Vagina (tissue), 2 donors: ENCODE measurements around the gene UBE4B. TPM values are rescaled to one million over a fixed set of nuclear protein-coding genes. Genes with fewer than 3 reads are reported as not detected.

ENCODE experiments used
- DNase-seq, 2 donors: peaks; one replicate each; pipeline ENCODE4 v3.0.0-alpha.2; 2017; ENCODE audit errors: extremely low spot score in 2 of 2
- H3K27ac ChIP-seq: fragments of 200-600 bp; sonication (generic); one replicate; pipeline ENCODE4 v1.5.1; 2019
- H3K27me3 ChIP-seq: fragments of 200-600 bp; sonication (generic); one replicate; pipeline ENCODE4 v1.5.1; 2019
- H3K36me3 ChIP-seq, 2 donors: fragments of 200-600 bp; sonication (generic); one replicate each; pipeline ENCODE4 v1.5.1; 2017 to 2019
- H3K4me1 ChIP-seq: fragments of 200-600 bp; sonication (generic); one replicate; pipeline ENCODE4 v1.5.1; 2019
- H3K4me3 ChIP-seq, 2 donors: fragments of 200-600 bp; sonication (generic); 1 replicate in 1 of 2; 2 replicates in 1 of 2; pipeline ENCODE4 v1.5.1; 2016 to 2019
- H3K9me3 ChIP-seq: fragments of 200-600 bp; sonication (generic); one replicate; pipeline ENCODE4 v1.5.1; 2019
- CTCF ChIP-seq, 3 experiments: fragments of 450-650 bp in 2 of 3; fragments of 200-600 bp in 1 of 3; sonication (generic) in 1 of 3; IDR thresholded peaks; one replicate each; pipeline ENCODE4 v1.5.1; 2017 to 2019; ENCODE audit warnings: antibody characterized with exemption in 3 of 3, mild to moderate bottlenecking in 2 of 3, moderate library complexity in 2 of 3
- POLR2A ChIP-seq, 2 donors: fragments of 450-650 bp; IDR thresholded peaks; one replicate each; pipeline ENCODE4 v1.6.1; 2017; ENCODE audit warnings: antibody characterized with exemption in 2 of 2, mild to moderate bottlenecking in 2 of 2, moderate library complexity in 2 of 2
- POLR2AphosphoS5 ChIP-seq, 2 donors: sonication (generic); formaldehyde crosslinking; IDR thresholded peaks; one replicate each; pipeline ENCODE4 v1.9.0; 2017; ENCODE audit warnings: antibody characterized with exemption in 2 of 2, mild to moderate bottlenecking in 2 of 2, low read depth in 1 of 2; ENCODE audit not compliant: insufficient read depth in 1 of 2
- intact Hi-C: fragments of 100-400 bp; cut with DNase I; formaldehyde crosslinking; loops from one replicate; pipeline ENCODE4 v1.15.1; 2023
- total RNA-seq: library from RNA; depleted of rRNA; stranded (reverse); fragments of >200 nt; gene quantifications from one replicate; pipeline ENCODE4 v1.2.3, GENCODE V29; 2016

Gene UBE4B
- total RNA-seq, 1 donor from 2014 or later, result 51.1 TPM

- no peak overlapping the region for H3K4me3 ChIP-seq
- no peak overlapping the region for H3K27ac ChIP-seq
- H3K9me3 ChIP-seq, result no peaks in the 10 kb centered on the region
- H3K27me3 ChIP-seq, result no peaks in the 10 kb centered on the region
- H3K4me1 ChIP-seq, result peaks cover 82% of the 10 kb centered on the region
- intact Hi-C loops, result no loop called here
- DNase-seq, result no peak
- TF ChIP-seq POLR2AphosphoS5 (IDR thresholded peaks at IDR 0.05; ENCODE audit: insufficient read depth in 1 of 2, low read depth in 1 of 2) (no peak), CTCF (IDR thresholded peaks at IDR 0.05) (no peak), POLR2A (IDR thresholded peaks at IDR 0.05) (no peak)
- H3K36me3 ChIP-seq, result peaks cover 0 to 3% of the 10 kb centered on the region in 2 donors
Observed at GRCh38 chr1:10061276-10061675, 28.5 kb downstream of the UBE4B start.

GRCh38 chr1:10063878-10064277 lies 31.1 kb downstream of the UBE4B start:
- H3K4me1 ChIP-seq, result peaks cover 83% of the 10 kb centered on the region
- peak overlapping the region; percentile 66 for H3K27ac ChIP-seq
- TF ChIP-seq CTCF (IDR thresholded peaks at IDR 0.05) (no peak), POLR2AphosphoS5 (IDR thresholded peaks at IDR 0.05; ENCODE audit: insufficient read depth in 1 of 2, low read depth in 1 of 2) (peak in 1 of 2 donors; percentile 67)
- peaks cover 0 to 3% of the 10 kb centered on the region in 2 donors for H3K36me3 ChIP-seq
- H3K27me3 ChIP-seq, result no peaks in the 10 kb centered on the region
- DNase-seq, result no peak
- H3K9me3 ChIP-seq, result no peaks in the 10 kb centered on the region
- H3K4me3 ChIP-seq, result no peak overlapping the region
- intact Hi-C loops, result no loop called here

- Histone ChIP-seq H3K36me3 (peaks cover 0 to 3% of the 10 kb centered on the region in 2 donors), H3K27ac (peak overlapping the region; percentile 87), H3K4me3 (no peak overlapping the region), H3K9me3 (no peaks in the 10 kb centered on the region), H3K4me1 (peaks cover 82% of the 10 kb centered on the region), H3K27me3 (no peaks in the 10 kb centered on the region)
- TF ChIP-seq CTCF (IDR thresholded peaks at IDR 0.05), result no peak
- no peak for TF ChIP-seq POLR2A (IDR thresholded peaks at IDR 0.05)
- no peak for TF ChIP-seq POLR2AphosphoS5 (IDR thresholded peaks at IDR 0.05; ENCODE audit: insufficient read depth in 1 of 2, low read depth in 1 of 2)
- intact Hi-C loops, result no loop called here
- DNase-seq, result no peak
Observed at GRCh38 chr1:10064416-10065343, 31.9 kb downstream of the UBE4B start.

GRCh38 chr1:10065344-10065685 lies 32.6 kb downstream of the UBE4B start:
- no peak for DNase-seq
- no peaks in the 10 kb centered on the region for H3K9me3 ChIP-seq
- H3K27ac ChIP-seq, result peak overlapping the region; percentile 87
- H3K36me3 ChIP-seq, result no peaks in the 10 kb centered on the region
- H3K4me1 ChIP-seq, result peaks cover 79% of the 10 kb centered on the region
- intact Hi-C loops, result no loop called here
- no peak overlapping the region for H3K4me3 ChIP-seq
- TF ChIP-seq POLR2AphosphoS5 (IDR thresholded peaks at IDR 0.05; ENCODE audit: insufficient read depth in 1 of 2, low read depth in 1 of 2) (no peak), POLR2A (IDR thresholded peaks at IDR 0.05) (no peak), CTCF (IDR thresholded peaks at IDR 0.05) (no peak)
- no peaks in the 10 kb centered on the region for H3K27me3 ChIP-seq

GRCh38 chr1:10065760-10066159 lies 33.0 kb downstream of the UBE4B start:
- Histone ChIP-seq H3K4me1 (peaks cover 77% of the 10 kb centered on the region), H3K27me3 (no peaks in the 10 kb centered on the region), H3K27ac (peak overlapping the region; percentile 87), H3K4me3 (no peak overlapping the region), H3K36me3 (no peaks in the 10 kb centered on the region), H3K9me3 (no peaks in the 10 kb centered on the region)
- TF ChIP-seq POLR2AphosphoS5 (IDR thresholded peaks at IDR 0.05; ENCODE audit: insufficient read depth in 1 of 2, low read depth in 1 of 2) (no peak), CTCF (IDR thresholded peaks at IDR 0.05) (no peak), POLR2A (IDR thresholded peaks at IDR 0.05) (no peak)
- intact Hi-C loops, result no loop called here
- DNase-seq, result no peak
